GM21737 (cell line): Measurements from ENCODE around the gene PLEKHJ1.
"Not testable (repeated sequence)": the region's sequence is repeated elsewhere in the genome, so short reads cannot be mapped to it uniquely, and the experiment has no call there.

Source experiments
- ATAC-seq: cut with Tn5 transposase; IDR thresholded peaks from one replicate; pipeline ENCODE4 v1.9.1; 2021; ENCODE audit warnings: mild to moderate bottlenecking, moderate library complexity; ENCODE audit not compliant: unreplicated experiment

PLEKHJ1 gene

GRCh38 chr19:2201473-2202148 lies 34.5 kb downstream of the PLEKHJ1 start:
- no peak for ATAC-seq

- ATAC-seq: not testable (repeated sequence)
Observed at GRCh38 chr19:2200624-2201294, 35.4 kb downstream of the PLEKHJ1 start.

- ATAC-seq: no peak
Observed at GRCh38 chr19:2199861-2200623, 36.1 kb downstream of the PLEKHJ1 start.

- ATAC-seq: no peak
Observed at GRCh38 chr19:2199215-2199614, 36.9 kb downstream of the PLEKHJ1 start.

- ATAC-seq: no peak
Observed at GRCh38 chr19:2198317-2198716, 37.8 kb downstream of the PLEKHJ1 start.

GRCh38 chr19:2197270-2197669 lies 38.9 kb downstream of the PLEKHJ1 start:
- no peak for ATAC-seq

- no peak for ATAC-seq
Observed at GRCh38 chr19:2195914-2196313, 40.2 kb downstream of the PLEKHJ1 start.

GRCh38 chr19:2195361-2195760 lies 40.8 kb downstream of the PLEKHJ1 start:
- ATAC-seq: no peak

GRCh38 chr19:2194513-2195078 lies 41.5 kb downstream of the PLEKHJ1 start:
- ATAC-seq: no peak

- ATAC-seq: no peak
Observed at GRCh38 chr19:2193807-2194206, 42.3 kb downstream of the PLEKHJ1 start.

- ATAC-seq: no peak
Observed at GRCh38 chr19:2192862-2193261, 43.3 kb downstream of the PLEKHJ1 start.

- ATAC-seq: no peak
Observed at GRCh38 chr19:2191456-2192310, 44.4 kb downstream of the PLEKHJ1 start.

- ATAC-seq: no peak
Observed at GRCh38 chr19:2190848-2191455, 45.2 kb downstream of the PLEKHJ1 start.

- ATAC-seq: no peak
Observed at GRCh38 chr19:2189880-2190279, 46.2 kb downstream of the PLEKHJ1 start.

- no peak for ATAC-seq
Observed at GRCh38 chr19:2188708-2189385, 47.3 kb downstream of the PLEKHJ1 start.

GRCh38 chr19:2187159-2187558 lies 49.0 kb downstream of the PLEKHJ1 start:
- ATAC-seq: no peak

- no peak for ATAC-seq
Observed at GRCh38 chr19:2186071-2186846, 49.9 kb downstream of the PLEKHJ1 start.

GRCh38 chr19:2185734-2186070 lies 50.4 kb downstream of the PLEKHJ1 start:
- ATAC-seq: no peak

GRCh38 chr19:2184422-2184975 lies 51.6 kb downstream of the PLEKHJ1 start:
- ATAC-seq: no peak
